HepG2 (cell line): ENCODE measurements around the gene MORN5. TPM values are rescaled to one million over a fixed set of nuclear protein-coding genes. Genes with fewer than 3 reads are reported as not detected.
A peak's percentile ranks its signal among the peaks of the same experiment; 100 is the strongest.

Experiments used
- ATAC-seq: fragments of 200-7000 bp; cut with Tn5 transposase; 3 replicates; pipeline ENCODE4 v1.9.1; 2020; ENCODE audit warnings: mild to moderate bottlenecking, moderate library complexity
- BruUV-seq: library from RNA; stranded (reverse); fragments of 400-500 nt; replicated peaks from 2 replicates; lab custom pipeline; 2021; lab: Mats Ljungman, UMichigan
- CTCF ChIA-PET: fragments of 300-600 bp; formaldehyde crosslinking; extraction: SDS; loops from one replicate; lab custom pipeline; 2021; ENCODE audit warnings: low total read pairs, inconsistent platforms, low intra/inter-chr PET ratio; lab: Yijun Ruan, JAX
- POLR2A ChIA-PET: fragments of 350-600 bp; sonication (Branson Sonifier 250); formaldehyde crosslinking; loops from one replicate; lab custom pipeline; 2020; ENCODE audit warnings: antibody characterized with exemption, inconsistent platforms; lab: Yijun Ruan, JAX
- DNase-seq: peaks from one replicate; pipeline ENCODE4 v3.0.0-alpha.2; 2015; ENCODE audit warnings: low spot score
- FAIRE-seq: peaks from 3 replicates; lab custom pipeline; 2011; peaks lifted over from hg19 to GRCh38; lab: Jason Lieb, UNC
- H2AFZ ChIP-seq: one replicate; pipeline ENCODE4 v1.6.1; 2011; ENCODE audit warnings: low read length, inconsistent platforms
- H3K27ac ChIP-seq: fragments of 300-600 bp; 3 replicates; pipeline ENCODE4 v1.8.0; 2011; ENCODE audit warnings: mixed run types, mild to moderate bottlenecking, mixed read lengths, low read length, inconsistent platforms; ENCODE audit not compliant: insufficient read depth; ENCODE audit errors: extremely low read length
- H3K27me3 ChIP-seq, 2 experiments: fragments of 200-600 bp in 1 of 2; 2 replicates in 1 of 2; 3 replicates in 1 of 2; pipeline versions ENCODE4 v1.6.0 to v1.8.0; 2011; ENCODE audit warnings: low read length in 2 of 2, mild to moderate bottlenecking in 2 of 2, moderate library complexity in 2 of 2, inconsistent platforms in 1 of 2; ENCODE audit not compliant: insufficient read depth in 2 of 2, control insufficient read depth in 1 of 2
- H3K36me3 ChIP-seq, 2 experiments: fragments of 200-600 bp in 1 of 2; replicated peaks in 1 of 2; 2 replicates in 1 of 2; 3 replicates in 1 of 2; pipeline versions ENCODE4 v1.5.1 to v1.8.0; 2011; ENCODE audit warnings: low read length in 2 of 2, inconsistent platforms in 1 of 2; ENCODE audit not compliant: insufficient read depth in 2 of 2, control insufficient read depth in 1 of 2
- H3K4me1 ChIP-seq: 2 replicates; pipeline ENCODE4 v1.5.1; 2012; ENCODE audit warnings: low read length, inconsistent platforms; ENCODE audit not compliant: insufficient read depth
- H3K4me2 ChIP-seq: 2 replicates; pipeline ENCODE4 v1.6.0; 2011; ENCODE audit warnings: low read depth, low read length, inconsistent platforms
- H3K4me3 ChIP-seq, 3 experiments: fragments of 200-600 bp in 1 of 3; sonication (generic), shearing (Covaris generic) in 1 of 3; replicated peaks in 1 of 3; 2 replicates each; pipeline ENCODE4 v1.5.1; 2011 to 2016; ENCODE audit warnings: low read length in 3 of 3, inconsistent platforms in 2 of 3, low read depth in 2 of 3, mild to moderate bottlenecking in 2 of 3, control low read depth in 1 of 3, mixed read lengths in 1 of 3; ENCODE audit not compliant: insufficient read depth in 1 of 3
- H3K79me2 ChIP-seq: one replicate; pipeline ENCODE4 v1.6.1; 2011; ENCODE audit warnings: low read length, inconsistent platforms; ENCODE audit not compliant: insufficient read depth
- H3K9ac ChIP-seq: 2 replicates; pipeline ENCODE4 v1.6.0; 2011; ENCODE audit warnings: mild to moderate bottlenecking, low read depth, low read length, inconsistent platforms; ENCODE audit not compliant: insufficient read depth
- H3K9me3 ChIP-seq: 2 replicates; pipeline ENCODE4 v1.5.1; 2012; ENCODE audit warnings: mild to moderate bottlenecking, low read length
- H4K20me1 ChIP-seq: 2 replicates; pipeline ENCODE4 v1.6.0; 2011; ENCODE audit warnings: inconsistent platforms, mild to moderate bottlenecking, low read length, moderate library complexity; ENCODE audit not compliant: insufficient read depth
- ATF7 ChIP-seq, 2 experiments: fragments of 450-650 bp in 1 of 2; sonication (generic) in 1 of 2; formaldehyde crosslinking in 1 of 2; IDR thresholded peaks; 2 replicates each; pipeline versions ENCODE4 v1.4.0 to v1.6.1; 2016 to 2020; ENCODE audit warnings: antibody characterized with exemption in 1 of 2, mild to moderate bottlenecking in 1 of 2, missing genetic modification reagents in 1 of 2
- BORCS8-MEF2B ChIP-seq: sonication (generic); formaldehyde crosslinking; IDR thresholded peaks from 2 replicates; pipeline ENCODE4 v1.8.0; 2022; ENCODE audit warnings: mild to moderate bottlenecking, missing genetic modification reagents
- HNF4A ChIP-seq: sonication (generic); formaldehyde crosslinking; IDR thresholded peaks from 2 replicates; pipeline ENCODE4 v1.4.0; 2020; ENCODE audit warnings: missing genetic modification reagents
- HNF4G ChIP-seq, 2 experiments: sonication (generic) in 1 of 2; formaldehyde crosslinking in 1 of 2; IDR thresholded peaks; 2 replicates each; pipeline versions ENCODE4 v1.4.0 to v1.6.1; 2011 to 2020; ENCODE audit warnings: borderline replicate concordance in 2 of 2, low read depth in 2 of 2, mild to moderate bottlenecking in 2 of 2, low read length in 1 of 2, missing genetic modification reagents in 1 of 2, moderate library complexity in 1 of 2
- NCOR1 ChIP-seq: fragments of 200-600 bp; sonication (generic); IDR thresholded peaks from 2 replicates; pipeline ENCODE4 v1.7.0; 2017; ENCODE audit warnings: antibody characterized with exemption, low read length, borderline replicate concordance
- NKX3-1 ChIP-seq: sonication (generic); formaldehyde crosslinking; IDR thresholded peaks from 2 replicates; pipeline ENCODE4 v1.5.0; 2020; ENCODE audit warnings: missing genetic modification reagents
- NR2F1 ChIP-seq, 2 experiments: fragments of 450-650 bp in 1 of 2; formaldehyde crosslinking in 1 of 2; IDR thresholded peaks; 2 replicates each; pipeline versions ENCODE4 v1.5.0 to v1.6.1; 2016 to 2020; ENCODE audit warnings: mild to moderate bottlenecking in 1 of 2, missing compliant biosample characterization in 1 of 2, missing genetic modification reagents in 1 of 2, moderate library complexity in 1 of 2
- NR2F2 ChIP-seq: IDR thresholded peaks from 2 replicates; pipeline ENCODE4 v1.6.1; 2012; ENCODE audit warnings: low read depth, inconsistent platforms, borderline replicate concordance
- NR2F6 ChIP-seq, 2 experiments: IDR thresholded peaks; 2 replicates each; pipeline ENCODE4 v1.6.1; 2016; ENCODE audit warnings: antibody characterized with exemption in 1 of 2, mild to moderate bottlenecking in 1 of 2
- POGZ ChIP-seq: sonication (generic); formaldehyde crosslinking; IDR thresholded peaks from 2 replicates; pipeline ENCODE4 v1.4.0; 2020; ENCODE audit warnings: mild to moderate bottlenecking, missing genetic modification reagents
- RNF2 ChIP-seq: fragments of 450-650 bp; conservative IDR thresholded peaks from 2 replicates; pipeline ENCODE4 v1.6.1; 2016; ENCODE audit warnings: low read depth
- SNAI1 ChIP-seq: sonication (generic); formaldehyde crosslinking; IDR thresholded peaks from 2 replicates; pipeline ENCODE4 v1.5.0; 2020; ENCODE audit warnings: mild to moderate bottlenecking, missing genetic modification reagents, borderline replicate concordance
- TEAD3 ChIP-seq: optimal IDR thresholded peaks from 2 replicates; pipeline ENCODE3; 2016; ENCODE audit warnings: borderline replicate concordance
- ZFYVE20 ChIP-seq: sonication (generic); formaldehyde crosslinking; IDR thresholded peaks from 2 replicates; pipeline ENCODE4 v1.8.0; 2023; ENCODE audit warnings: low read depth, mild to moderate bottlenecking, moderate library complexity, missing genetic modification reagents, borderline replicate concordance
- ZNF17 ChIP-seq: sonication (generic); formaldehyde crosslinking; IDR thresholded peaks from 2 replicates; pipeline ENCODE4 v1.5.0; 2020; ENCODE audit warnings: mild to moderate bottlenecking, missing genetic modification reagents
- ZNF331 ChIP-seq: sonication (generic); formaldehyde crosslinking; IDR thresholded peaks from 2 replicates; pipeline ENCODE4 v1.4.0; 2020; ENCODE audit warnings: missing genetic modification reagents
- ZNF674 ChIP-seq: sonication (generic); formaldehyde crosslinking; IDR thresholded peaks from 2 replicates; pipeline ENCODE4 v1.5.0; 2020; ENCODE audit warnings: low read depth, mild to moderate bottlenecking, missing genetic modification reagents
- ZNF891 ChIP-seq: sonication (generic); formaldehyde crosslinking; IDR thresholded peaks from 2 replicates; pipeline ENCODE4 v1.5.0; 2020; ENCODE audit warnings: mild to moderate bottlenecking, missing genetic modification reagents
- WGBS: methylation state at CpG from one replicate; pipeline ENCODE4 v1.1.6; 2017; ENCODE audit warnings: low lambda C conversion rate; 5-methylcytosine and 5-hydroxymethylcytosine counted together
- in situ Hi-C: cut with HindIII; loops from 2 replicates; pipeline ENCODE4 v1.10.0; 2017; ENCODE audit warnings: low pct_unique_long_range_greater_than_20kb; ENCODE audit not compliant: extremely low pct_ligation_motif_present
- intact Hi-C: fragments of 100-400 bp; cut with micrococcal nuclease; formaldehyde crosslinking; loops from one replicate; pipeline ENCODE4 v1.10.0; 2022; ENCODE audit not compliant: unreplicated experiment
- polyA plus RNA-seq, 8 experiments: library from polyadenylated mRNA; depleted of rRNA in 3 of 8; stranded (reverse) in 7 of 8; unstranded in 1 of 8; fragments of >200 nt; fragmentation: Illumina TruSeq in 4 of 8; extraction: Trizol in 4 of 8; gene quantifications; 2 replicates each; pipeline versions ENCODE4 v1.2.1 to v1.2.3, GENCODE V29; 2011 to 2016; ENCODE audit warnings: low read depth in 4 of 8, missing spikeins in 1 of 8, mixed read lengths in 1 of 8; ENCODE audit not compliant: insufficient read depth in 1 of 8
- total RNA-seq, 5 experiments: library from RNA; depleted of rRNA; stranded (reverse); fragments of >200 nt; fragmentation: Illumina TruSeq; extraction: Trizol; gene quantifications; 2 replicates each; pipeline ENCODE4 v1.2.3, GENCODE V29; 2016; ENCODE audit warnings: low read depth in 1 of 5
- TF ChIP-seq, protein P1 (sequence below): sonication (generic); formaldehyde crosslinking; IDR thresholded peaks from 2 replicates; pipeline ENCODE4 v1.5.1; 2020; ENCODE audit warnings: mild to moderate bottlenecking, missing genetic modification reagents, moderate library complexity
- TF ChIP-seq, protein P2 (sequence below): sonication (generic); formaldehyde crosslinking; IDR thresholded peaks from 2 replicates; pipeline ENCODE4 v1.5.0; 2020; ENCODE audit warnings: missing genetic modification reagents

Gene MORN5
- total and polyA plus RNA-seq, 2 of the 13 experiments (the other 11 are each of a cell fraction or from before 2014, with no cell fraction given), result not detected

DNA sequence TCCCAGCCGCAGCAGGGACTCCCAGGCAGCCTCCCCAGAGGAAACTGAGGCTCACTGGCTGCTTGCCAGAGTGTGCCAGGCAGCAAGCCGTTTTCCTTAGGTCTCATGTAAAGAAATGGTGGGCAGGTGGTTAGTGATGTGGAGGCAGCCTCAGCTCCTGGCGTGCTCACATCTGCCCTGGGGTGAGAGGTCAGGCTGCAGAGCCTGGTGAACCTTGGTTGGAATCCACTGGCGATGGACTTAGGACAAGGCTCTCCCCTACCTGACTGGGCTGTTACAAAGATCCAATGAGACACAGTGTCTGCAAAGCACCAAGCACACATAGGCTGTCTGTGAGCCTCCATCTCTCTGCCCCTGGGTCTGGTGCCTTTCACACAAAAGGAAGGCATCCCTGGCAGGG lies 38.2 kb downstream of the MORN5 start:
- in situ Hi-C loops, result no loop called here
- H2AFZ ChIP-seq, result no peak overlapping the region
- H3K27me3 ChIP-seq, result no peaks in the 10 kb centered on the region
- FAIRE-seq (peak; percentile 68), ATAC-seq (peak; percentile 87), DNase-seq (no peak)
- peak overlapping the region; percentile 60 for H3K4me2 ChIP-seq
- peak overlapping the region in 1 of 3 experiments; percentile 18; a peak in 3 of 6 replicates for H3K4me3 ChIP-seq
- H3K9me3 ChIP-seq, result no peaks in the 10 kb centered on the region
- H3K4me1 ChIP-seq, result peaks cover 29% of the 10 kb centered on the region
- intact Hi-C loops, result no loop called here
- POLR2A ChIA-PET, result no interaction called here
- BruUV-seq, result no TSS peak
- WGBS, result 0% methylated on average over 2 of the region's 4 CpGs
- no peaks in the 10 kb centered on the region for H4K20me1 ChIP-seq
- CTCF ChIA-PET, result no interaction called here
- H3K27ac ChIP-seq, result no peak overlapping the region
- H3K9ac ChIP-seq, result no peak overlapping the region
- H3K36me3 ChIP-seq, result no peaks in the 10 kb centered on the region
- H3K79me2 ChIP-seq, result no peaks in the 10 kb centered on the region
- TF ChIP-seq NR2F6 (IDR thresholded peaks at IDR 0.05) (peak; percentile 55; the same call in 1 of the 2 replicates), NR2F6 (CRISPR knock-in tag; IDR thresholded peaks at IDR 0.05) (peak; percentile 57; the same call in 1 of the 2 replicates), TEAD3 (CRISPR knock-in tag) (peak; percentile 18), NCOR1 (0 out of 2 replicates have a peak, but pooled peaks have one; percentile 30), SNAI1 (CRISPR knock-in tag) (no peak), ATF7 (IDR thresholded peaks at IDR 0.05) (no peak), ATF7 (CRISPR knock-in tag; IDR thresholded peaks at IDR 0.05) (no peak), HNF4A (CRISPR knock-in tag) (peak; percentile 78), ZNF331 (CRISPR knock-in tag) (0 out of 2 replicates have a peak, but pooled peaks have one; percentile 17), ZNF674 (no peak), HNF4G (IDR thresholded peaks at IDR 0.05; ENCODE audit: borderline replicate concordance, low read depth, low read length) (peak; percentile 55; the same call in 1 of the 2 replicates), HNF4G (CRISPR knock-in tag; IDR thresholded peaks at IDR 0.05; ENCODE audit: borderline replicate concordance, low read depth) (no peak), POGZ (CRISPR knock-in tag) (no peak), NR2F1 (CRISPR knock-in tag; IDR thresholded peaks at IDR 0.05) (peak; percentile 38 to 48; a peak in 2 of 4 replicates), RNF2 (no peak), ZNF891 (0 out of 2 replicates have a peak, but pooled peaks have one; percentile 34), ZNF17 (no peak), ZFYVE20 (CRISPR knock-in tag) (no peak), NR2F2 (peak; percentile 56; the same call in 1 of the 2 replicates), BORCS8-MEF2B (CRISPR knock-in tag) (0 out of 2 replicates have a peak, but pooled peaks have one; percentile 45), NKX3-1 (CRISPR knock-in tag) (no peak)
- TF ChIP-seq, protein P1, sequence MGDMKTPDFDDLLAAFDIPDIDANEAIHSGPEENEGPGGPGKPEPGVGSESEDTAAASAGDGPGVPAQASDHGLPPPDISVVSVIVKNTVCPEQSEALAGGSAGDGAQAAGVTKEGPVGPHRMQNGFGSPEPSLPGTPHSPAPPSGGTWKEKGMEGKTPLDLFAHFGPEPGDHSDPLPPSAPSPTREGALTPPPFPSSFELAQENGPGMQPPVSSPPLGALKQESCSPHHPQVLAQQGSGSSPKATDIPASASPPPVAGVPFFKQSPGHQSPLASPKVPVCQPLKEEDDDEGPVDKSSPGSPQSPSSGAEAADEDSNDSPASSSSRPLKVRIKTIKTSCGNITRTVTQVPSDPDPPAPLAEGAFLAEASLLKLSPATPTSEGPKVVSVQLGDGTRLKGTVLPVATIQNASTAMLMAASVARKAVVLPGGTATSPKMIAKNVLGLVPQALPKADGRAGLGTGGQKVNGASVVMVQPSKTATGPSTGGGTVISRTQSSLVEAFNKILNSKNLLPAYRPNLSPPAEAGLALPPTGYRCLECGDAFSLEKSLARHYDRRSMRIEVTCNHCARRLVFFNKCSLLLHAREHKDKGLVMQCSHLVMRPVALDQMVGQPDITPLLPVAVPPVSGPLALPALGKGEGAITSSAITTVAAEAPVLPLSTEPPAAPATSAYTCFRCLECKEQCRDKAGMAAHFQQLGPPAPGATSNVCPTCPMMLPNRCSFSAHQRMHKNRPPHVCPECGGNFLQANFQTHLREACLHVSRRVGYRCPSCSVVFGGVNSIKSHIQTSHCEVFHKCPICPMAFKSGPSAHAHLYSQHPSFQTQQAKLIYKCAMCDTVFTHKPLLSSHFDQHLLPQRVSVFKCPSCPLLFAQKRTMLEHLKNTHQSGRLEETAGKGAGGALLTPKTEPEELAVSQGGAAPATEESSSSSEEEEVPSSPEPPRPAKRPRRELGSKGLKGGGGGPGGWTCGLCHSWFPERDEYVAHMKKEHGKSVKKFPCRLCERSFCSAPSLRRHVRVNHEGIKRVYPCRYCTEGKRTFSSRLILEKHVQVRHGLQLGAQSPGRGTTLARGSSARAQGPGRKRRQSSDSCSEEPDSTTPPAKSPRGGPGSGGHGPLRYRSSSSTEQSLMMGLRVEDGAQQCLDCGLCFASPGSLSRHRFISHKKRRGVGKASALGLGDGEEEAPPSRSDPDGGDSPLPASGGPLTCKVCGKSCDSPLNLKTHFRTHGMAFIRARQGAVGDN (CRISPR knock-in tag), result peak; percentile 57
- TF ChIP-seq, protein P2, sequence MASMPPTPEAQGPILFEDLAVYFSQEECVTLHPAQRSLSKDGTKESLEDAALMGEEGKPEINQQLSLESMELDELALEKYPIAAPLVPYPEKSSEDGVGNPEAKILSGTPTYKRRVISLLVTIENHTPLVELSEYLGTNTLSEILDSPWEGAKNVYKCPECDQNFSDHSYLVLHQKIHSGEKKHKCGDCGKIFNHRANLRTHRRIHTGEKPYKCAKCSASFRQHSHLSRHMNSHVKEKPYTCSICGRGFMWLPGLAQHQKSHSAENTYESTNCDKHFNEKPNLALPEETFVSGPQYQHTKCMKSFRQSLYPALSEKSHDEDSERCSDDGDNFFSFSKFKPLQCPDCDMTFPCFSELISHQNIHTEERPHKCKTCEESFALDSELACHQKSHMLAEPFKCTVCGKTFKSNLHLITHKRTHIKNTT (CRISPR knock-in tag), result no peak
